Naive B cell (primary cell): ENCODE data around the gene TIGD3. TPM values are rescaled to one million over a fixed set of nuclear protein-coding genes. Genes with fewer than 3 reads are reported as not detected.

ENCODE experiments used
- ATAC-seq, 2 donors: fragments of 150-1000 bp; cut with Tn5 transposase; 2 replicates each; pipeline ENCODE4 v1.10.0; 2021; ENCODE audit warnings: low read depth in 2 of 2, mild to moderate bottlenecking in 2 of 2, moderate library complexity in 2 of 2
- DNase-seq: peaks from one replicate; pipeline ENCODE4 v3.0.0; 2022
- H3K27ac Mint-ChIP-seq, 6 donors: one replicate each; pipeline ENCODE4 v1.8.0; 2020 to 2022; ENCODE audit warnings: mild to moderate bottlenecking in 6 of 6, mixed read lengths in 6 of 6, moderate library complexity in 5 of 6, inconsistent platforms in 2 of 6
- H3K27me3 Mint-ChIP-seq, 3 donors: one replicate each; pipeline ENCODE4 v1.8.0; 2021 to 2022; ENCODE audit warnings: mixed read lengths in 3 of 3, mild to moderate bottlenecking in 1 of 3
- H3K36me3 Mint-ChIP-seq, 2 donors: one replicate each; pipeline ENCODE4 v1.8.0; 2020 to 2022; ENCODE audit warnings: mixed read lengths in 2 of 2, inconsistent platforms in 1 of 2, mild to moderate bottlenecking in 1 of 2
- H3K4me1 Mint-ChIP-seq, 3 donors: one replicate each; pipeline ENCODE4 v1.8.0; 2020 to 2022; ENCODE audit warnings: mixed read lengths in 3 of 3, inconsistent platforms in 1 of 3, mild to moderate bottlenecking in 1 of 3, moderate library complexity in 1 of 3
- H3K4me3 Mint-ChIP-seq, 8 donors: one replicate each; pipeline ENCODE4 v1.8.0; 2020 to 2022; ENCODE audit warnings: mild to moderate bottlenecking in 8 of 8, mixed read lengths in 8 of 8, moderate library complexity in 8 of 8, inconsistent platforms in 2 of 8
- H3K9me3 Mint-ChIP-seq, 7 donors: one replicate each; pipeline ENCODE4 v1.8.0; 2020 to 2022; ENCODE audit warnings: mixed read lengths in 7 of 7, mild to moderate bottlenecking in 5 of 7, inconsistent platforms in 2 of 7, moderate library complexity in 1 of 7
- polyA plus RNA-seq, 6 donors: library from polyadenylated mRNA; unstranded; fragments of 300-500 nt; fragmentation: Illumina TruSeq; gene quantifications; one replicate each; pipeline ENCODE4 v1.2.3, GENCODE V29; 2021; ENCODE audit warnings: low read depth in 6 of 6

TIGD3 gene
- 1 to 10 TPM; 1.5 to 3.3 (median 1.8) TPM for polyA plus RNA-seq

- H3K27ac Mint-ChIP-seq: peak within 1 kb of the TSS; percentile 73 to 94 (median 84)
- DNase-seq (peak; percentile 97), ATAC-seq (peak; percentile 94)
- peaks cover 0 to 9% of the 10 kb centered on the region in 2 donors for H3K36me3 Mint-ChIP-seq
- peaks cover 18 to 25% (median 24%) of the 10 kb centered on the region in 3 donors for H3K4me1 Mint-ChIP-seq
- peak within 1 kb of the TSS; percentile 82 to 96 (median 90) for H3K4me3 Mint-ChIP-seq
- no peaks in the 10 kb centered on the region for H3K9me3 Mint-ChIP-seq
- H3K27me3 Mint-ChIP-seq: no peaks in the 10 kb centered on the region
Measured at GRCh38 chr11:65354265-65355012, at the start of gene TIGD3. TIGD3 (plus strand) TSS chr11:65354751; CDS start chr11:65355809, 1,058 bp downstream.

- Mint-ChIP-seq H3K36me3 (no peaks in the 10 kb centered on the region), H3K9me3 (no peaks in the 10 kb centered on the region), H3K27ac (peak overlapping the region in 1 of 6 donors; percentile 54), H3K4me1 (no peaks in the 10 kb centered on the region), H3K4me3 (no peak overlapping the region), H3K27me3 (no peaks in the 10 kb centered on the region)
- DNase-seq (no peak), ATAC-seq (no peak)
Measured at GRCh38 chr11:65305501-65306268, 48.9 kb upstream of the TIGD3 start.

- ATAC-seq: no peak
- Mint-ChIP-seq H3K36me3 (no peaks in the 10 kb centered on the region), H3K27ac (peak overlapping the region in 3 of 6 donors; percentile 28 to 57 (median 30))
Measured at GRCh38 chr11:65307298-65308229, 47.0 kb upstream of the TIGD3 start.

GRCh38 chr11:65308281-65308891 is 46.2 kb upstream of the TIGD3 start:
- no peak overlapping the region for H3K4me3 Mint-ChIP-seq
- H3K27me3 Mint-ChIP-seq: peaks cover 0 to 3% (median 0%) of the 10 kb centered on the region in 3 donors

More at GRCh38 chr11:65307298-65308229, 47.0 kb upstream of the TIGD3 start:
- H3K27me3 Mint-ChIP-seq: no peaks in the 10 kb centered on the region
- H3K4me3 Mint-ChIP-seq: no peak overlapping the region
- no peaks in the 10 kb centered on the region for H3K4me1 Mint-ChIP-seq
- DNase-seq: no peak
- no peaks in the 10 kb centered on the region for H3K9me3 Mint-ChIP-seq

GRCh38 chr11:65309006-65309405 is 45.5 kb upstream of the TIGD3 start:
- H3K9me3 Mint-ChIP-seq: no peaks in the 10 kb centered on the region
- DNase-seq (no peak), ATAC-seq (no peak)

More at GRCh38 chr11:65308281-65308891, 46.2 kb upstream of the TIGD3 start:
- ATAC-seq: peak in 1 of 2 donors; percentile 32
- no peak for DNase-seq
- no peaks in the 10 kb centered on the region for H3K9me3 Mint-ChIP-seq
- peak overlapping the region in 1 of 6 donors; percentile 30 for H3K27ac Mint-ChIP-seq
- no peaks in the 10 kb centered on the region for H3K36me3 Mint-ChIP-seq
- peaks cover 0 to under 1% (median 0%) of the 10 kb centered on the region in 3 donors for H3K4me1 Mint-ChIP-seq

GRCh38 chr11:65310215-65310614 is 44.3 kb upstream of the TIGD3 start:
- Mint-ChIP-seq H3K27me3 (peaks cover 0 to 9% (median 9%) of the 10 kb centered on the region in 3 donors), H3K4me1 (peaks cover 7 to 11% (median 7%) of the 10 kb centered on the region in 3 donors), H3K36me3 (no peaks in the 10 kb centered on the region), H3K9me3 (no peaks in the 10 kb centered on the region), H3K27ac (no peak overlapping the region), H3K4me3 (no peak overlapping the region)
- DNase-seq (no peak), ATAC-seq (no peak)

More at GRCh38 chr11:65309006-65309405, 45.5 kb upstream of the TIGD3 start:
- Mint-ChIP-seq H3K27ac (peak overlapping the region in 1 of 6 donors; percentile 65), H3K4me1 (peaks cover 3 to 7% (median 3%) of the 10 kb centered on the region in 3 donors), H3K27me3 (peaks cover 0 to 9% (median 5%) of the 10 kb centered on the region in 3 donors), H3K36me3 (no peaks in the 10 kb centered on the region), H3K4me3 (no peak overlapping the region)

GRCh38 chr11:65310736-65311135 is 43.8 kb upstream of the TIGD3 start:
- peaks cover 0 to 9% (median 9%) of the 10 kb centered on the region in 3 donors for H3K27me3 Mint-ChIP-seq
- DNase-seq (no peak), ATAC-seq (no peak)
- H3K4me1 Mint-ChIP-seq: peaks cover 7 to 14% (median 9%) of the 10 kb centered on the region in 3 donors
- no peaks in the 10 kb centered on the region for H3K36me3 Mint-ChIP-seq
- no peak overlapping the region for H3K4me3 Mint-ChIP-seq
- H3K9me3 Mint-ChIP-seq: no peaks in the 10 kb centered on the region
- peak overlapping the region in 1 of 6 donors; percentile 47 for H3K27ac Mint-ChIP-seq

- Mint-ChIP-seq H3K27me3 (peaks cover 0 to 9% (median 9%) of the 10 kb centered on the region in 3 donors), H3K4me3 (peak overlapping the region in 2 of 8 donors; percentile 45 to 53), H3K9me3 (no peaks in the 10 kb centered on the region), H3K4me1 (peaks cover 10 to 19% (median 12%) of the 10 kb centered on the region in 3 donors), H3K36me3 (no peaks in the 10 kb centered on the region), H3K27ac (peak overlapping the region in 1 of 6 donors; percentile 47)
- ATAC-seq: no peak
- DNase-seq: no peak
Measured at GRCh38 chr11:65311170-65311678, 43.3 kb upstream of the TIGD3 start.

GRCh38 chr11:65314501-65315203 is 39.9 kb upstream of the TIGD3 start, which contains the start of gene CDC42EP2:
CDC42EP2 (plus strand) TSS chr11:65314866; CDS start chr11:65320899, 6,033 bp downstream.
- peak within 1 kb of the TSS in 4 of 6 donors; percentile 20 to 72 (median 47) for H3K27ac Mint-ChIP-seq
- no peaks in the 10 kb centered on the region for H3K9me3 Mint-ChIP-seq
- H3K27me3 Mint-ChIP-seq: peaks cover 0 to 9% (median 9%) of the 10 kb centered on the region in 3 donors
- peak within 1 kb of the TSS; percentile 66 to 89 (median 80) for H3K4me3 Mint-ChIP-seq
- H3K4me1 Mint-ChIP-seq: peaks cover 10 to 20% (median 12%) of the 10 kb centered on the region in 3 donors
- DNase-seq: peak; percentile 67
- no peaks in the 10 kb centered on the region for H3K36me3 Mint-ChIP-seq
- peak; percentile 85 to 87 for ATAC-seq

GRCh38 chr11:65315204-65315865 is 39.2 kb upstream of the TIGD3 start:
- peak overlapping the region; percentile 66 to 89 (median 80) for H3K4me3 Mint-ChIP-seq
- DNase-seq (peak; percentile 82), ATAC-seq (peak; percentile 71 to 73)
- H3K27me3 Mint-ChIP-seq: peaks cover 0 to 9% (median 9%) of the 10 kb centered on the region in 3 donors
- H3K36me3 Mint-ChIP-seq: no peaks in the 10 kb centered on the region
- no peaks in the 10 kb centered on the region for H3K9me3 Mint-ChIP-seq
- H3K27ac Mint-ChIP-seq: peak overlapping the region in 2 of 6 donors; percentile 20 to 50
- H3K4me1 Mint-ChIP-seq: peaks cover 10 to 20% (median 12%) of the 10 kb centered on the region in 3 donors

GRCh38 chr11:65315866-65316226 is 38.7 kb upstream of the TIGD3 start:
- H3K27ac Mint-ChIP-seq: peak overlapping the region in 2 of 6 donors; percentile 20 to 50
- ATAC-seq (peak in 1 of 2 donors; percentile 2), DNase-seq (no peak)
- H3K36me3 Mint-ChIP-seq: no peaks in the 10 kb centered on the region
- H3K4me3 Mint-ChIP-seq: peak overlapping the region in 7 of 8 donors; percentile 28 to 87 (median 78)
- peaks cover 10 to 20% (median 12%) of the 10 kb centered on the region in 3 donors for H3K4me1 Mint-ChIP-seq
- peaks cover 0 to 9% (median 9%) of the 10 kb centered on the region in 3 donors for H3K27me3 Mint-ChIP-seq
- H3K9me3 Mint-ChIP-seq: no peaks in the 10 kb centered on the region
